GM23338 (cell line): ENCODE results near the gene SNAPC3.

Source experiments
- CTCF ChIP-seq, 2 experiments: fragments of 200-600 bp in 1 of 2; sonication (generic) in 1 of 2; conservative IDR thresholded peaks; 2 replicates each; pipeline versions ENCODE4 v1.5.1 to v1.6.1; 2016 to 2017; ENCODE audit warnings: antibody characterized with exemption in 2 of 2, low read depth in 2 of 2, mild to moderate bottlenecking in 2 of 2, moderate library complexity in 1 of 2
- POLR2AphosphoS5 ChIP-seq: IDR thresholded peaks from 2 replicates; pipeline ENCODE4 v1.6.1; 2016; ENCODE audit warnings: antibody characterized with exemption, low read depth
- ZNF331 ChIP-seq: fragments of 250-450 bp; sonication (Bioruptor Pico); IDR thresholded peaks from 2 replicates; pipeline ENCODE4 v1.5.0; 2020; ENCODE audit warnings: low read depth, mild to moderate bottlenecking, moderate library complexity

- TF ChIP-seq CTCF (conservative IDR thresholded peaks at IDR 0.05; ENCODE audit: low read depth in 2 of 2) = no peak
- TF ChIP-seq ZNF331 = no peak
- TF ChIP-seq POLR2AphosphoS5 = no peak
These were observed 33.0 kb upstream of the SNAPC3 start for GRCh38 chr9:15389631-15390030.
